Panc1 (cell line): Measurements from ENCODE around the gene KIAA0930.

ENCODE experiments used
- CTCF ChIP-seq: fragments of 450-650 bp; IDR thresholded peaks from 2 replicates; pipeline ENCODE4 v1.5.1; 2017; ENCODE audit warnings: mild to moderate bottlenecking
- POLR2AphosphoS5 ChIP-seq: IDR thresholded peaks from 2 replicates; pipeline ENCODE4 v1.6.1; 2012; ENCODE audit warnings: mild to moderate bottlenecking, low read depth, low read length, moderate library complexity
- TCF7L2 ChIP-seq: IDR thresholded peaks from 2 replicates; pipeline ENCODE4 v1.6.1; 2011; ENCODE audit warnings: mild to moderate bottlenecking, low read depth, low read length, inconsistent platforms

GRCh38 chr22:45180146-45180679, 60.5 kb downstream of the KIAA0930 start:
- no peak for TF ChIP-seq CTCF
- TF ChIP-seq POLR2AphosphoS5, result no peak
- no peak for TF ChIP-seq TCF7L2
